Activated T-helper 1 cell treated with anti-CD3 and anti-CD28 coated beads, Interleukin-2, amount 50 U/mL, for 16 hours (primary cell): ENCODE results near the gene TMEM217.

Experiments used
- DNase-seq, 2 donors: peaks; one replicate each; pipeline ENCODE4 v3.0.0-alpha.2; 2020; ENCODE audit warnings: low read depth in 1 of 2, low spot score in 1 of 2

Gene TMEM217

DNA sequence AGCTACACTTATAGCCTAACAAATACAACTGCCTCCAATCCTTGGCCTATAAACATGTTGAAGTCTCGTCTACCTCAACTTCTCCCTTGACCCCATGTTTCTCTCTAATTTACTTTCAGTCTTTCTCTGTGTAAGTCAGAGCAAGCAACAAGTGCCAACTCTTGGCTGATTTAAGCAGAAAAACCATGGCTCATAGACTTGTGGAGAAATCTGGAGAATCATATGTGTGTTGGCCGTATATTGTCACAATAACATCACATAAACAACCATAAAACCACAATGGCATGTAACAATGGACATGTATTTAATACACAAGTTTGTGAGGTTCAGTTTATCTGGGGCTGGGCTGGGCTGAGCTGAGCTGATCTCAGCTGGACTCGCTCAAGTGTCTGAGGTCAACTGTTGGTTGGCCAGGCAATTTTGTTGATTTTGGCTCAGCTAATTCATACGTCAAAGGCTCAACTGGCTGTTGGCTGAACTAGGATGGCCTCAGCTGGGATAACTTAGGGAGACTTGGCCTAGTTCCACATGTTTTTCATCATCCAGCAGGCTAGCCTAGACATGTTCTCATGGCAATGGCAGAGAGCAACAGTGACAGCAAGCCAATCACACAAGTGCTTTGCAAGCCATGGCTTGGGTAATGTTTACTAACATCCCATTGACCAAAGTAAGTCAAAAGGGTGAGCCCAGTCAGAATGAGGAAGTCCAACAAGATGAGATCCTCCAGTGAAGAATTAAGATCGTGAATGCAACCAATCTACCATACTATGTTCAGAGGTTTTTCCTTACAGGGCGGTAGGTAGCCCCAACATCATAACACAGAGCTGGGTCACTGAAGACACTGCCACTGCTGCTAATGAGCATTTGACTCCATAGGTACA, 13.3 kb downstream of the TMEM217 start:
- DNase-seq: no peak

- no peak for DNase-seq
These were observed 14.1 kb downstream of the TMEM217 start for GRCh38 chr6:37243816-37244370.

DNA sequence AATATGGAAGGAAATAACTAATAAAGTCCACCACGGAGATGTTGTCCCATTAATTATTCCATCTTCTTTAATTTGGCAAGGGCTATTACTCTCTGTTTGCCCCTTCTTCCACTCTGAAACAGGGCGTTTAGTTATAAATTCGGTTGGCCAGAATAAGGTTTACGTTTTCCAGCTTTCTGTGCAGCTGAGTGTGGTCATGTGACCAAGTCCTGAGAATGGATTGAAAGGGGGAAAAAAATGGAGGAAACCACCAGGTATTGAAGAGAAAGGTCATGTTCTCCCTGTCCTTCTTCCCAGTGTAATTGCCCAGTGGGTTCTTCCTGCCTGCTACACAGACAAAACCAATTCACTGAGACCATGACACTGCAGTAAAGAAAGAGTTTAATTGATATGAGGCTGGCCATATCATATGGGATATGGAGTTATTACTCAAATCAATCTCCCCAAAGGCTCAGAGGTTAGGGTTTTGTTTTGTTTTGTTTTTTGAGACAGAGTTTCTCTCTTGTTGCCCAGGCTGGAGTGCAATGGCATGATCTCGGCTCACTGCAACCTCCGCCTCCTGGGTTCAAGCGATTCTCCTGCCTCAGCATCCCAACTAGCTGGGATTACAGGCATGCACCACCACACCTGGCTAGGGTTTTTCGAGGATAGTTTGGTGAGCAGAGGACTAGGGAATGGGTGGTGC, 14.7 kb downstream of the TMEM217 start:
- no peak for DNase-seq

GRCh38 chr6:37242429-37243052, 15.4 kb downstream of the TMEM217 start:
- DNase-seq: no peak

DNA sequence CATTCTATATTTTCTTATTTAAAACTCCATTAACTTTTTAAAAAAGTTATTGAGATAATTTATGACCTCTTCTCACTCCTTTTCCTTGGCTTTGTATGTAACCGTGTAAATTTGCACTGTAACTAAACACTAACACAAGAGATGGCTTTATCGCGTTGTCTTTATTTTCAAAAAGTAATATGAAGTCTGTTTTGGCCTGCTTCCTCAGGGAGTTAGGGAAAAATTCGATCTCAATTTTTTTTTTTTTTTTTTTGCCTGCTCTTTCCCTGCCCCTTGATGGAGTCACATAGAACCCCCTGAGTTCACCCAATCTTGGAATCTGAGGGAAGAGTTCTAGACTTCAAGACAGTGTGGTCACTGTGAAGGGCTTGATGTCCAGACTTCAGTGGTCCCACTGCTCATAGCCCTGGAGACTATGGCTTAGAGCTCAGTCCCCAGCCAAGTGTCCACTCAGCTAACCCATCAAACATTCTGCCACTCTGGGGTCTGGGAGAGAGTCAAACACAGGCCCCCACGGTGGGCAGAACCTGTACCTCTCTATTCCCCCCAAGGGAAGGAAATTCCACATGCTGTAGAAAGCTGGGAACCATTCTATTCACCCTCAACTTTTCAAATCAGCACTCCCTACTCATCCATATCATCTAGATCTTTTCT, 16.0 kb downstream of the TMEM217 start:
- DNase-seq: no peak

DNA sequence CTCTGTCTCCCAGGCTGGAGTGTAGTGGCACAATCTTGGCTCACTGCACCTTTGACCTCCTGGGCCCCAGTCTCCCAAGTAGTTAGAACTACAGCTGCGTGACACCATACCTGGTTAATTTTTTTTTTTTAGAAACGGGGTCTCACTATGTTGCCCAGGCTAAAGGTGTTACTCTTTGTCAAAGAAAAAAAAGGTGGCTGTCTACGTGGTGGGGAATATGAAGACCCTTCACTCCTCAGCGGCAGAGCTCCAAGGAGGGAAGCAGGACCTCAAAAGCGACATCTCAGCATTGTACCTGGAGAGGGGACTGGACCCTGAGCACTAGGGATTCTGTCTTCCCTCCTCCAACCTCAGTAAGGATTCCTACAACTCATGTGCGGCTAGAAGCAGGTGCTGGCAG, 16.8 kb downstream of the TMEM217 start:
- DNase-seq: no peak

DNA sequence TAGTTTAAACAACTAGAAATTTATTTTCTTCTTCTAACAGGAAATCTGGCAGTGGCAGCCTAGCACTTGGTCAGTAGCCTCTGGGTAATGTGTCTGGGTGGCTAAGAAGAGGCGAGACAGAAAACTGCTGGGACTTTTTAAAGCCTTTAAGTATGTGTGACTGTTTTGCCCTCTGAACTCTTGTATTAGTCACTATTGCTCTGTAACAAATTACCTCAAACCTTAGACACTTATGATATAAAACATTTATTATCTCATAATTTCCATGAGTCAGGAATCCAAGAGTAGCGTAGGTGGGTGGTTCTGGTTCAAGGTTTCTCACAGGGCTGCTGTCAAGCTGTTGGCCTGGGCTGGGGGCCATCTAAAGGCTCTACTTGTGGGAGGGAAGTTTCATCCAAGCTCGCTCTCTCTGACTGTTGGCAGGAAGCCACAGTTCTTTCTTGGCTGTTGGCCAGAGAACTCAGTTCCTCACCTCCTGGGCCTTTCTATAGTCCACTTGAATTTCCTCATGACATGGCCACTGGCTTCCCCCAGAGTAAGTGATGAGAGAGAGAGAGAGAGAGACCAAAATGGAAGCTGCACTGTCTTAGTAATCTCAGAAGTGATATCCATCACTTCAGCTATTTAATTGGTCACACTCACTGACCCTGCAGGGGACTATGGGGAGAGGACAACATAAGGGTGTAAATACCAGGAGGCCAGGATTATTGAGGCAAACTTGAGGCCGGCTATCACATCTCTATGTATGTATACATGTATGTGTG, 17.8 kb downstream of the TMEM217 start:
- peak; percentile 41 to 54 for DNase-seq

DNA sequence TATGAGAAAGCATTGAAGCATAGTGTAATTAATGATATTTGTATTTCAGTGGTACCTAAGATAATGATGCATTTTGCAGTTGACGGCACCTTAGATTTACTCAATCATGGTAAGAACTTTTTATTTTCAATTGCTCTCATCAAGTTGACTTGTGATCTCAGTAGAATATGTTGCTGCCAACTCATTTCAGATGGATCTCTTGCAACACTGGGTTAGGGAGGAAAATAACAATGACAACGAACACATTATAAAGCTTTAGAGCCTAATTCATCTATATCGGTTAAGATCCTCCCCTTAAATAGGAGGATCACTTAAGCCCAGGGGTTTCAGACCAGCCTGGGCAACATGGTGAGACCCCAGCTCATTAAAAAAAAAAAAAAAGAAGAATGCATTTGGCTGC, 18.4 kb downstream of the TMEM217 start:
- DNase-seq: no peak

GRCh38 chr6:37238381-37238780, 19.6 kb downstream of the TMEM217 start:
- DNase-seq: no peak

DNA sequence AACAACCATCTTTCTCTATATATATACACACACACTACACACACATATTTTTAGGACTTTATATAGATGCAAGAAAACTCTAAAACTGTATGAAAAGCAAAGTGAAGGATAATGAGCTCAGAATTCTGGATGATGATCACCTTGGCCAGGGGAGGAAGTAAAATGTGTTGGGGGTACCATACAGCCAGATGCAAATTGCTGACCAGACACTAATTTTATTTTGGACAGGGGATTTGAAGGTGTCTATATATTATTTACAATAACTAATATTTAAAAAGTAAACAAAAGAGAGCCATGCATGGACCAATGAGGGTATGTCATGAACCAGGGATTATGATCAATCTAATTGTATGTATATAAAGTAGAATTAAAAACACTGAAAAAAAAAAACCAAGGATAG, 20.2 kb downstream of the TMEM217 start:
- no peak for DNase-seq

DNA sequence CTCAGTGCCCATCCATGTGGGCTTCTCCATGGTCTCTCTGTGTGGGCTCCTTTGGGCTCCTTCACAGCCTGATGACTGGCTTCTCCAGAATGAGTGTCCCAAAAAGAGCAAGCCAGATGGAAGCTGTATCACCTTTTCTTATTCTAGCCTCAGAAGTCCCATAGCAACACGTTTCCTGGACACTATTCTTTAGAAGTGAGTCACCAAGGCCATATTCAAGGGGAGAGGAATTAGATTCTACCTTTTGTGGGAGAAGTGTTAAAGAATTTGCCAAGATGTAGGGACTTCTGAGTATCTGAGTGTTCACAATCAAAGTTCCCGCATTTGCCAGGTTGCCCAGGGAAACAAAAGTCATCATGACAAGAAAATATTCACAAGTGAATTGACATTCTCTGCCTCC, 21.0 kb downstream of the TMEM217 start:
- DNase-seq: no peak

- DNase-seq: no peak
These were observed 24.4 kb downstream of the TMEM217 start for GRCh38 chr6:37233541-37233940.

GRCh38 chr6:37232430-37233017, 25.4 kb downstream of the TMEM217 start:
- DNase-seq: no peak

GRCh38 chr6:37230104-37230503, 27.8 kb downstream of the TMEM217 start:
- no peak for DNase-seq

DNA sequence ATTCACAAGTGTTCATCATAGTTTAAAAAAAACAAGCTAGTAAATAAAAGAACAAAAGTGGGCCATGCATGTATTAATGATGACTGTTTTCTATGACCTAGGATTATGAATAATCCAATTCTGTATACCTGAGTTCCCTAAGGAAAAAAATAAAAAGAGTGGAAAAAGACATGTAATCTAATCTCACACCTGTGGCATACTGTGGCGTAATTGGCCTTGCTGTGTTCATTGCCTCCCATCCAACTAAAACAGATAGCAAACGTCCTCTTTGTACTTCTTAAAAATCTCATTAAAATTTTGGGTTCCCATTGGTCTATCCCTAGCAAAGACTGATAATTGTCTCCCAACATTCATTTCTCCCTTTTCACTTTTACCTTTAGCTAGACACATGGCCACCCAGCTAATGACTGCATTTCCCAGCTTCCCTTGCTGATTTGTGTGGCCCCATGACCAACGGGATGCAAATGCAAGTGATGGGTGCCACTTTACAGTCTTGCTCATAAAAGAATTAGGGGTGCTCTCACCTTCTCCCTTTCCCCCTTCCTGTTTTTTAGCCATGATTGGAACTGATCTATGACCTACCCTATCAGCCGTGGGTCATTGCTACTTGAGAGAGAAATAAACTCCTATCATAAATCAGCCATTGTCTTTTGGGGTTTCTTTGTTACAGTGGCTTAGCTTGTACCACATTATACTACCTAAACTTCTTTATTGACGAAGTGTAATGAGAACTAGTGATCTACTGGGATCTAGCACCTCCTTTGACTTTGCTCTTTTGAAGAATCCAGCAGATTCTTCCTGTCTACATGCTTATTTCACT, 32.4 kb downstream of the TMEM217 start:
- no peak for DNase-seq

DNA sequence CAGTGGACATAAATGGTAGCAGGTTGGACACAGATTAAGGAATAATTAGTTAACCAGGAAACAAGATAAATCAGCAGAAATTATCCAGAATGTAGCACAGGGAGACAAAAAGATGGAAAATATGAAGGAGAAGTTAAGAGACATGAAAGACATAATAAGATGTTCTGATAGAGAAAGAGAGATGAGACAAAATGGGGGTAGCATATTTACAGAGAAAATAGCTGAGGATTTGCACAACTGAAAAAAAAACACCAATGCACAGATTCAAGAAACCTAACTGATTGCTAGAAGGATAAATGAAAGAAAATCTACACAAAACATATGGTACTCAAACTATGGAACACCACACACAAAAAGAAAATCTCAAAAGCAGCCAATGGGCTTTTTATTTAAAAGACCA, 35.0 kb downstream of the TMEM217 start:
- DNase-seq: no peak

DNA sequence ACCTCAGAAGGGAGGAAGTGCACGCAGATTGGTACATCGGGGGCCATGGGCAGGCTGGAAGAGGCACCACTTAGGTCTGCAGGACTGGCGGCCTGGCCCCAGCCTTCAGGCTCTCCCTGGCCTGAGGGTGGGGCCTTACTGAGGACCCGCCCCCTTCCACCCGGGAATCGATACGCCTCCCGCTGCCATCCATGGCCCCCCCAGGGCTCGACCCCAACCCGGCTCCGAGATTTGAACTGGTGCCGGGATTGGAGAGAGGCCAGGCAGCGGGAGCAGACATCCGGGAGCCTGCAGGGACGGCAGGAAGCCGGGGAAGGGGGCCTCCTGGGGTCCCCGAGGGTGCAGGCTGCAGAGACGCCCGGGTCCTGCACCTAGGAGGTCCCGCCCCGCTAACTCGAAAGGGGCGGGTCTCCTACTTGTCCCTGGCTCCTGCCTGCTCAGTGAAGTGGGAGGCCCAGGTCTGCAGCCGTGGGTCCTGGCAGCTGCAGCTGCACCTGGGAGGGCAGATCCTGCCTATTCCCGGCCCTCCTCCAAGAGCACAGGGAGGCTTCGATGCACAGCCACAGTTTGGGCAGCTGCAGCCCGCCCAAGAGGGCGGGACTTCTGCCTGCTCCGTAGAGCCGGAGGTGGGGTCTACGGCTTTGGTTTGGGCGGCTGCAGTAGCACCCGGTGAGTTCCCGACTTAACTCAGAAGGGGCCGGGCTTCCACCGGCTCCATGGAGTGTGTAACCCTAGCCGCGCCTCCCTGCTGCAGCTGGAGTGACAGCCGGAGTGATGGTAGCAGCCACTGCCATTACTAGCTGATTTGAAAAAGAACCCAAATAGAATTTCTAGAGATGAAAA, 35.6 kb downstream of the TMEM217 start:
- DNase-seq: peak; percentile 20 to 34

- no peak for DNase-seq
These were observed 36.3 kb downstream of the TMEM217 start for GRCh38 chr6:37221585-37222124.
